Fibroblast of upper back skin (primary cell): ENCODE measurements around the gene VPS45.

Experiments
- DNase-seq: peaks from one replicate; pipeline ENCODE4 v3.0.0-alpha.2; 2013

Gene VPS45

DNA sequence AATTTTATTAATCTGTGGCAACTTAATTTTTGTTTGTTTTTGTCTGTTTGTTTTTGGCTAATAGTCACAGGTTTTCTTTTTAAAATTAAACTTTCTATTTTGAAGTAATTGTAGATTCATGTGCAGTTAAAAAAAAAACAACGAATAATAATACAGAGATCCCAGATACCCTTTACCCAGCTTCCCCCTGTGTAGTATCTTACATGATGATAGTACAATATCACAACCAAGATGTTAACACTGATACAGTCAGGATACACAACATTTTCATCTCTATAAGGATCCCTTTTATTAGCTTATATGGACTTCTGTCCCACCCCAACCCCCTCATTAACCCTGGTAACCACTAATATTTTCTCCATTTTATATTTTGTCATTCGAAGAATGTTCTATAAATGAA lies 5.9 kb downstream of the VPS45 start:
- no peak for DNase-seq

- DNase-seq, result no peak
These were observed 8.5 kb downstream of the VPS45 start for GRCh38 chr1:150076066-150076465.

DNA sequence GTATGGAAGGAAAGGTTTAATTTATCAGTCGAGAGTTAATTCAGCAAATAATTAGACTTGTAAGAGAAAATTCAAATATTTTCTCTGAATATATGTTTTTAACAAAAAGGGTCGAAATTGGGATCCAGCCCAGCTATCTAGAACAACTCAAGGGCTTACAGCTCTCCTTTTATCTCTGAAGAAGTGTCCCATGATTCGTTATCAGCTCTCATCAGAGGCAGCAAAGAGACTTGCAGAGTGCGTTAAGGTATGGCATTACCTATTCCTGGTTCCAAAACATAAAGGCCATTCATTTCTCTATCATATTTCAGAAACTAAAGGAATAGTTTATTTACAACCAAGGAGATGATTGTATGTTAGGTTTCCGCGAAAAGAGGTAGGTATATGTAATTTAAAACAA lies 9.4 kb downstream of the VPS45 start:
- DNase-seq, result no peak

GRCh38 chr1:150080784-150081183 lies 13.2 kb downstream of the VPS45 start:
- DNase-seq, result no peak

GRCh38 chr1:150082494-150082893 lies 14.9 kb downstream of the VPS45 start:
- no peak for DNase-seq

- peak; percentile 32 for DNase-seq
These were observed 16.3 kb downstream of the VPS45 start for GRCh38 chr1:150083907-150084306.

DNA sequence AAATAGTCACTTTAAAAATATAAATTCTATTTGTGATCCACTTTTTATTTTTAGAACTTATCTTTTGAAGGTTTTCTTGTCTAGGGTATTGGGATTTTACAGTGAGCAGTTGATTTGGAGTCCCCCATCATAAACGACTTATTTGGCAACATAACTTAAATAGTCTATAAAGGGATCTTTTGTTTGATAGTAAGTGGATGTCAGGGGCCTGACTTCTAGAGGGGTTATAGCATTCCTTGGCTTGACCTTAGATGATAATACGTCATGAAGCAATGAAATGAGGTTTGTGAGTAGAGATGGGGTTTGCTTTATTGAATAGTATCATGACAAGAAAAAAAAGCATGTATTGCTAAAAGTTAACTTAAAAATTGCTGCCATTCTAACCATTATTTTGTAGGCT lies 17.8 kb downstream of the VPS45 start:
- DNase-seq, result no peak

- DNase-seq, result no peak
These were observed 19.8 kb downstream of the VPS45 start for GRCh38 chr1:150087415-150087814.

DNA sequence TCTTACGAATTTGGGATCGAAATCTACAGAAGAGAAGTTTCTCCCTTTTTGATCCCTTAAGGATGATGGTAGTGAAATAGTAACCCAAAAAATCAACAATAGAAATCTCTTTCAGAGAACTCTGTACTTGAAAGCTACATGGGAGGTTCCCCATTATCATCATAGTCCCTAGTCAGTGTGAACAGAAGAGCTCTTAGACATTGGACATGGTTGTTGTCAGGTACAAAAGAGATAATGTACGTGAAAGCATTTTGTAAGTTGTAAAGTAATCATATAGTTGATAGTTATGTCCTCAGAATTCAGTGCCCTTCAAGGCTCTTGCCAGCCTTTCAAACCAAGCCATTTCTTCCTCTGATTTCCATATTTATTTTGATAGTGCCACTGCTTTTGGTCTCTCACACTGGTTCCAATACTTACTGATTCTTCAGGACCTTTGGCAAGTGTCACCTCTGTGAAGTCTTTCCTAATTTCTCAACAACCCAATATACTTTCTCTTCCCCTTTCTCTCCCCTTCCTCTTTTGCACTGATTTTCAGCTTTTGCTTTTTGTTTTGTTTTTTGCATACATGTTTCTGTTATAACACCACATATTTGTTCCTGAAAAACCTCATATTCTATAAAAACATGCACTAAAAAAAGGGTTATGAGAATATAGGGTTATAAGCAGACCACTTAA lies 22.4 kb downstream of the VPS45 start:
- no peak for DNase-seq

- no peak for DNase-seq
These were observed 24.7 kb downstream of the VPS45 start for GRCh38 chr1:150092180-150092791.

DNA sequence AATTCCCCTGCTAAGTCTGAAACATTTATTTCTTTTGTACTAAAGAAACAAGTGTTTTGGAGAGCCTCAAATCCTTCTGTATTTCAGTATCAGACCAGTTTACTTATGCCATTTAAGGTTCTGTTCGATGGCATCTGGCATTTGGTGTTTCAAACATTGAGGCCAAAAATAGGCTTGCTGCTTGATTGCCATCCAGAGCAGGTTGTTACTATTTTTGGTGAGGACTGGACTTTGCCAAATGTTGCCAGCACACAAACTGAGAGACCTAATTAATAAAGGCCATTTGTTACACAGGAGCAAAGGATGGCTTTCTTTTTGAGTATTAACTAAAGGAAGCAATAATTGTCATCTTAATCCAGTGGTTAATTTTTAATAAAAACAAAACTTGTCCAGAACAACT lies 26.2 kb downstream of the VPS45 start:
- no peak for DNase-seq

GRCh38 chr1:150094734-150095265 lies 27.2 kb downstream of the VPS45 start:
- DNase-seq, result no peak

DNA sequence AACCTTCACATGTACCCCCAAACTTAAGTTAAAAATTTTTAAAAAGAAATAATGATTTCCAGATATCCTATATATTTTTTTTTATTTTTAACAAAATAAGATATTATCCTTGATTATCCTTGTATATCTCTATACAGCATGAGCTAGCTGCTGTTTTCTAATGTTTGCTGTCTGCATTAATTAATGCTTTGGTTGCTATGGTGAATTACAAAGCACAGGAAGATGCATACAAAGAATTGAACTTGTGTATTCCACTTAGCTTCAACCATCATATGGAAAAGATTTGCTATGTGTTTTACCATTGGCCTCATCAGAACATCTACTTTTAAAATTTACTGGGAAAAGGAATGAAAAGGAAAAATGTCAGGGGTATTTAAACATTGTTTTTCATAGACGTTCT lies 35.4 kb downstream of the VPS45 start:
- DNase-seq, result no peak

GRCh38 chr1:150106341-150106740 lies 38.8 kb downstream of the VPS45 start:
- peak; percentile 17 for DNase-seq

GRCh38 chr1:150109586-150109985 lies 42.0 kb downstream of the VPS45 start:
- DNase-seq, result no peak

GRCh38 chr1:150110116-150110515 lies 42.5 kb downstream of the VPS45 start:
- DNase-seq, result no peak

- DNase-seq, result no peak
These were observed 44.1 kb downstream of the VPS45 start for GRCh38 chr1:150111670-150112069.

DNA sequence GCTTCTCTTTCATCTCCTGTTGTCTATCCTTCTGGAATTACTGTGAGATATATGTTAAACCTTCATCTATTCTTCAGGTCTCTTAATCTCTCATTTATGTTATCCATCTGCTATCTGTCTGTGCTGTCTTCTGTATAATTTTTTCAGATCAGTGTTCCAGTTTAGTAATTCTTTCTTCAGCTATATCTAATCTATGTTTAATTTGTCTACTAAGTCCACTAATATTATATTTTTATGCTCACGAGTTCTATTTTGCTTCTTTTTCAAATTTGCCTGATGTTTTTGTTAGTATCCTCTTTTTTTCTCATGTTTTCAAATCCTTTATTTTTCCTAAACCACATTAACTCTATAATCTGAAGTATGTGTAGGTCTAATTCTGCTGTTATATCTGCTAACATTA lies 47.5 kb downstream of the VPS45 start:
- DNase-seq, result no peak

DNA sequence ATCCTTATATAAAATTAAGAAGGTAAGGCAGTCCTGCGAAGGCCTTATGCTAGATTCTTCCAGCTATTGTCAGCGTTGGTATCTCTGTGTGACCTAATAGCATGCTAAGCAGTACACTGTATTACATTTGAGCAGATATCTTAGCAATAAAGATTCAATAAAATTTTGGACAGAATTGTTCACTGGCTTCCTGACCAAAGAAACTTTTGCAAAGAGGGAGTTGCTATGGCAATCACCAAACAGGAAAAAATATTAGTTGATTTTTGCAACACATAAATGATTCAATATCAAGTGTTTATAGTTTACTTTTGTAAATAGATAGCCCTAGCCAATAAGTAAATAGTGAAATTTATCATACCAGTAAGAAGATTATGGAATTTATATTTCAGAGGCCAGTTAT lies 51.1 kb downstream of the VPS45 start:
- no peak for DNase-seq

DNA sequence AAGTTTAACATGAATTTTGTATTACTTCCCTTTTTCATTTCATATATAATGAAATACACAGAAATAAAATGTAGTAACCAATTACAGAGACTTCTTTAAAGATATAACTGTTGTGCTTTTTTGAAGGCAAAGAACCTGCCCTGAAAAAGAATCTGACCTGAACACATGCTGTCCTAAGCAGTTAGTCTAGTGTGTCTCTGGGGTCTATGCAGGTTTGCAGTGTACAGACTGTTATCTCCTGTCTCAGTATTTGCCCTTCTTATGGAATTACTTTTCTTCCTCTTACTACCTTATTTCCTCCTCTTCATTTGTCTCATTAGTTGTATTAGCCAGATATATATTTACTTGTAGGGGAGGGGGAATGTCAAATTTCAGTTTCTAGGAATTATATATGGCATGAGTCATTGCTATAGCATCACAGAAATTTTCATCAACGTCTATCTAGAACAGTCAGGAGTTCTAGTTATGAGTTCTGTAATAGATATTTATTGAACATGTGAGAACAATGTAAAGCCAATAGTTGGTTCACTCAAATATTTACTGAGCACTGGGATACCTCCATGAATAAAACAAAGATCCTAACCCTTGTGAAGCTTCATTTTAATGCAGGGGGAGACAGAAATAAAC lies 53.8 kb downstream of the VPS45 start:
- peak; percentile 45 for DNase-seq

DNA sequence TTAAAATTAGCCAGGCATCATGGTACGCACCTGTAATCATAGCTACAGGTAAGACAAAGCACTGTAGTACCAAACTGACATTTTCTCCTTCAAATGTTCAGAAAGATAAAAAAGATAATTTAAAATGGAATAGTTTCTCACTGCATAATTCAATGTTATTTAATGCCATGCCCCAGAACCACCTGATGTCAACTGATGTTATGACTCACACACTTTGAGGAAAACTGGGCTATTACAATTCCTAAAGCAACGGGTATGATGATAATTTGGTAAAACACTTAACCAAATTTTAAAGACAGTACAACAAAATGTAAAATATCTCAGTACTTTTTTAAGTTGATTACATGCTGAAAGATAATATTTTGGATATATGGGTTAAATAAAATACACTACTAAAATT lies 59.2 kb downstream of the VPS45 start:
- DNase-seq, result no peak

GRCh38 chr1:150127464-150127863 lies 59.9 kb downstream of the VPS45 start:
- DNase-seq, result no peak

DNA sequence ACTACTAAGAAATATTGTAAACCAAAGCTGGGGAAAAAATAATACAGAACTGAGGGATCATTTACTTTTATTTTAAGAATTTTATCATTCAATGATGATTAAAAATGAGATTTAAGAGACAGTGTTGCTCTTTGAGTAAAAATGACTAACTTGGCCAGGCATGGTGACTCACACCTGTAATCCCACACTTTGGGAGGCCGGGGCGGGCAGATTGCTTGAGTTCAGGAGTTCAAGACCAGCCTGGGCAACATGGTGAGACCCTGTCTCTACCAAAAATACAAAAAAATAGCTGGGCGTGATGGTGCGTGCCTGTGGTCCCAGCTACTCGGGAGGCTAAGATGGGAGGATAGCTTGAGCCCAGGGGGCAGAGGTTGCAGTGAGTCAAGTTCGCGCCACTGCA lies 60.3 kb downstream of the VPS45 start:
- DNase-seq, result no peak

DNA sequence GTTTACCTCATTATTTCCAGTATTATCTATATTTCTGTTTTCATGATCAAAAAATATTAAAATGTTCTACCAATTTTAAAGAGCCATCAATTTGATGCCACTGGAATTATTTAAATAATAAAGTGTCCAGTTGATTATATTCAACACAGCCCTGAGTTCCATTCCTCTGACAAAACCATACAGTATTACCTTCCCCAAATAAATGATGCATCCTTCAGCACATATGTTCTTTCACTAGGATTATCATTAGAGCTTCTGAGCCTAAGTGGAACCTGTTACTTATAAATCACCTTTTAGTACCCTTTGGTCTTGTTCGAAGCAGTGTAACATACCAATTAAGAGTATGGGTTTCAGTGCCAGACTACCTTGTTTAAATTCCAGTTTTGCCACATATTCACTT lies 64.8 kb downstream of the VPS45 start:
- DNase-seq, result no peak
